ENCODE results near the gene MAP3K21. TPM values are rescaled to one million over a fixed set of nuclear protein-coding genes. Genes with fewer than 3 reads are reported as not detected.

MAP3K21 gene
- 1 to 10 TPM; 1.0 to 2.4 (median 1.7) TPM for total RNA-seq
- 1.3 TPM for total RNA-seq (2013)
- 2.5 to 9.5 (median 5.0) reads per million in 29 experiments for total RNA-seq

DNA sequence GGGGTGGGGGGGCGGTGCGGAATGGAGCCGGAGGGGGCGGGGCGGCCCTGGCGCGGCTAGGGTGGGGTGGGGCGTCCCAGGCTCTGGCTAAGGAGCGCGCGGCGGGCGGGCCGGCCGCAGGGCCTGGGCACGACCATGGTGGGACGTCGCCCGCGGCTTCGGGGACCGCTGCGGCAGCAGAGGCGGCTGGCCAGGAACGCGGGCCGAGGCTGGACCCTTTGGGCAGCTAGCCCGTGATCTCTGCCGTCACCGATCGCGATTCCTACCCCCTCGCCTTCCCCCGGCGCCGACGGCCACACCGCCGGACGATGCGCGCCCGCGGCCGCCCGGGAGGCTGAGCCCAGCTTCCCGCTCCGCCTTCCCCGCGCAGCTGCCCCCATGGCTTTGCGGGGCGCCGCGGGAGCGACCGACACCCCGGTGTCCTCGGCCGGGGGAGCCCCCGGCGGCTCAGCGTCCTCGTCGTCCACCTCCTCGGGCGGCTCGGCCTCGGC is at the start of gene MAP3K21:
MAP3K21 (plus strand) TSS at position 74 of the 491 bp plus-strand sequence; CDS start at position 379, 305 bp downstream.
- Mint-ChIP-seq H3K27me3 (peaks cover 6 to 7% of the 10 kb centered on the region in 2 donors), H3K4me1 (peaks cover 14 to 18% (median 15%) of the 10 kb centered on the region in 3 donors), H3K36me3 (no peaks in the 10 kb centered on the region), H3K9me3 (no peaks in the 10 kb centered on the region), H3K27ac (peak within 1 kb of the TSS; percentile 73 to 84), H3K4me3 (peak within 1 kb of the TSS; percentile 78 to 82 (median 81))
- Histone ChIP-seq H3K4me3 (ENCODE audit: control insufficient read depth in 1 of 2, extremely low read depth in 1 of 2, low read length in 1 of 2) (peak within 1 kb of the TSS; percentile 44 to 68), H3K9me3 (no peaks in the 10 kb centered on the region), H3K27ac (ENCODE audit: low read length) (peak within 1 kb of the TSS; percentile 41), H3K27me3 (replicated peaks in 1 of 2; ENCODE audit: control insufficient read depth in 2 of 2, extremely low read depth in 1 of 2, insufficient read depth in 2 of 2, low read length in 1 of 2) (peaks cover 0 to 10% of the 10 kb centered on the region in 2 experiments), H3K4me1 (ENCODE audit: control insufficient read depth in 1 of 2, extremely low read depth in 1 of 2, insufficient read depth in 2 of 2, low read length in 2 of 2) (peaks cover 2 to 13% of the 10 kb centered on the region in 2 experiments), H3K36me3 (ENCODE audit: control insufficient read depth in 2 of 2, extremely low read depth in 1 of 2, insufficient read depth in 1 of 2, low read length in 1 of 2) (no peaks in the 10 kb centered on the region)
- ChIA-PET POLR2A (no interaction called here), CTCF (no interaction called here)
- ATAC-seq (replicated peaks in 1 of 4), result peak; percentile 4 to 60 (median 52)
- peak in 2 of 35 experiments; percentile 0 to 1 for DNase-seq
- under 1% methylated on average over 63 of the region's 68 CpGs for WGBS (ENCODE audit: insufficient coverage)

DNA sequence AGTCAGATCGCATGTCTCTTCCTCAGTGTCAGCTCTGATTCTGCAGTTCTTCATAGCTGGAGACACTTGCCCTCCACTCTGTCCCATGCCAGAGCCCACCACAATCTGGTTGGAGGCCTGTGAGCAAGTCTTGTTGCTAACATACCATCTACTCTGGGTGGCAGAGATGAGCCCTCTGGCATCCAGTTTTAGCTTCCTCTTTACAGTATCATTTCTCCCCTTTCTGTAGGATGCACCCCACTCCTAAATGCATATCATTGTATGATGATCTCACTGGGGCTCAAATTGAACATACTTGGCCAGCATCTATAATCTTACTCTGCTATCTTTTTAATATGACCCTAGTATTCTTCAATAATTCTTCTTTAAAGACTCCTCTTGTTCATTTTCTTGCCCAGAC is 48.9 kb upstream of the MAP3K21 start:
- peaks cover 23% of the 10 kb centered on the region for H3K36me3 Mint-ChIP-seq
- H3K4me3 Mint-ChIP-seq, result no peak overlapping the region
- ATAC-seq (replicated peaks in 1 of 4), result no peak
- Histone ChIP-seq H3K36me3 (ENCODE audit: control insufficient read depth in 2 of 2, extremely low read depth in 1 of 2, insufficient read depth in 1 of 2, low read length in 1 of 2) (peaks cover 0 to 9% of the 10 kb centered on the region in 2 donors), H3K4me3 (ENCODE audit: control insufficient read depth in 1 of 2, extremely low read depth in 1 of 2, low read length in 1 of 2) (no peak overlapping the region), H3K9me3 (no peaks in the 10 kb centered on the region), H3K27me3 (replicated peaks in 1 of 2; ENCODE audit: control insufficient read depth in 2 of 2, extremely low read depth in 1 of 2, insufficient read depth in 2 of 2, low read length in 1 of 2) (no peaks in the 10 kb centered on the region), H3K27ac (ENCODE audit: low read length) (no peak overlapping the region), H3K4me1 (ENCODE audit: control insufficient read depth in 1 of 2, extremely low read depth in 1 of 2, insufficient read depth in 2 of 2, low read length in 2 of 2) (peaks cover 15 to 20% of the 10 kb centered on the region in 2 experiments)
- H3K9me3 Mint-ChIP-seq, result no peaks in the 10 kb centered on the region
- whole genome bisulfite sequencing (ENCODE audit: insufficient coverage), result 86% methylated on average over 1 of the region's 1 CpG
- H3K27me3 Mint-ChIP-seq, result no peaks in the 10 kb centered on the region
- ChIA-PET POLR2A (interaction anchor here in 1 of 2 donors (0.6 kb wide), 1 partner anchor 104 kb away, joined by 3 read pairs; no protein-coding TSS in a partner anchor), CTCF (no interaction called here)
- no peak for DNase-seq
- peak overlapping the region in 1 of 2 donors; percentile 25 for H3K27ac Mint-ChIP-seq
- H3K4me1 Mint-ChIP-seq, result peaks cover 39 to 44% (median 39%) of the 10 kb centered on the region in 3 donors

DNA sequence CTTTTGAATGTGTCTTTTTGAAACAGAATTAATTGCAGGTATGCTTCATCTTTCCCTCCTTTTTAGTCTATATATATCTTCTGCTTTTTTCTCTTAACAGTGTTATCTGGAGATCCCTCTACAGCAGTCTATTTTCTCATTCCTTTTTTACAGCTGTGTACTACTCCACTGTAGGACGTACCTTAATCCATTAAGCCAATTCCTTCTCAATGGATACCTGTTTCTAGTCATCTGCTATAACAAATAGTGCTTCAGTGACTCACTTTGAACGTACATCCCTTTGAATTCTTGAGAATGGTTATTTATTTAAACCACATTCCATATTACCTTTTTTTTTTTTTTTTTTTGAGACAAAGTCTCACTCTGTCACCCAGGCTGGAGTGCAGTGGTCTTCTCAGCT is 47.6 kb upstream of the MAP3K21 start:
- no peak overlapping the region for H3K27ac Mint-ChIP-seq
- Histone ChIP-seq H3K27me3 (replicated peaks in 1 of 2; ENCODE audit: control insufficient read depth in 2 of 2, extremely low read depth in 1 of 2, insufficient read depth in 2 of 2, low read length in 1 of 2) (no peaks in the 10 kb centered on the region), H3K4me3 (ENCODE audit: control insufficient read depth in 1 of 2, extremely low read depth in 1 of 2, low read length in 1 of 2) (no peak overlapping the region), H3K9me3 (no peaks in the 10 kb centered on the region), H3K27ac (ENCODE audit: low read length) (no peak overlapping the region), H3K4me1 (ENCODE audit: control insufficient read depth in 1 of 2, extremely low read depth in 1 of 2, insufficient read depth in 2 of 2, low read length in 2 of 2) (peaks cover 15 to 20% of the 10 kb centered on the region in 2 experiments), H3K36me3 (ENCODE audit: control insufficient read depth in 2 of 2, extremely low read depth in 1 of 2, insufficient read depth in 1 of 2, low read length in 1 of 2) (peaks cover 0 to 7% of the 10 kb centered on the region in 2 donors)
- no peaks in the 10 kb centered on the region for H3K9me3 Mint-ChIP-seq
- peaks cover 29 to 44% (median 41%) of the 10 kb centered on the region in 3 donors for H3K4me1 Mint-ChIP-seq
- no peaks in the 10 kb centered on the region for H3K27me3 Mint-ChIP-seq
- no peak for ATAC-seq (replicated peaks in 1 of 4)
- WGBS (ENCODE audit: insufficient coverage), result no CpG with 5 or more reads among the region's 2 CpGs
- peaks cover 15% of the 10 kb centered on the region for H3K36me3 Mint-ChIP-seq
- H3K4me3 Mint-ChIP-seq, result no peak overlapping the region
- no peak for DNase-seq
- ChIA-PET CTCF (interaction anchor here (0.6 to 0.7 kb wide), 2 partner anchors 10 to 33 kb away, joined by 3 to 4 read pairs; no protein-coding TSS in a partner anchor), POLR2A (no interaction called here)

DNA sequence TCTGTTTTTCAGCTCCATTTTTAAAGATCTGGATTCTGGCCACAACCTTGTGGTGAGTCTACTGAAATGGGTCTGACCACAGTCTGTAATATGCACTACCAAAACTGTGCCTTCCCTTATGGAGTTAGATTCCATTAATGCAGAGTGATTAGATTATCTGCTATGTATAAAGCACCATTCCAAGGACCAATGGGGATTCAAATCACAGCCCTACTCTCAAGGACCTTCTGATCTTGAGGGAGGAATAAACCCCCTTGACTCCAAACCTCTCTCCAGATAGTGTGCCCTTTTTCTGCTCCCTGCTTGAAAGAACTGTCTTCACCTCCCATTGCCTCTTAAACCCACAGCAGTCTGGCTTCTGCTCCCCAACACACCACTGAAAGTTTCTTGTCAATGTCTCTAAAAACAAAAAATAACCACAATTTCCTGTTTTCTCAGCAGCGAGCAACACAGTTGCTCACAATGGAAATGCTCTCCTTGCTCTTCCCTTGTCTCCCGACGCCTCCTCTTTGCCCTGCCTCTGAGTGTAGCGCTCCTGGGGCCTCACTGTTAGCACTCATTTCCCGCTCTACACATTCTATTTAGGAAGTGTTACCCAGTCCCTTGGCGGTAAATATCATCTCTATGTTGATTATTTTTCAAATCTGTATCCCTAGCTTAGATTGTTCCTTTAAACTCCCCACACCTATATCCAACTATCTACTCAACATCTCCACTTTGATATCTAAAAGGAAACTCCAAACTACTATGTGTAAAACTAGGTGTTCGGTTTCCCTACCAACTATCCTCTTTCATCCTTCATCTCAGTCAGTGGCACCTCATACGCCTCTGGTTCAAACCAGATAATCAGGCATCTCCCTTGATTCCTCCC is 45.6 kb upstream of the MAP3K21 start:
- CTCF ChIA-PET, result no interaction called here
- Mint-ChIP-seq H3K9me3 (no peaks in the 10 kb centered on the region), H3K4me3 (peak overlapping the region; percentile 61 to 66 (median 63)), H3K27ac (peak overlapping the region; percentile 87 to 89), H3K4me1 (peaks cover 28 to 44% (median 40%) of the 10 kb centered on the region in 3 donors), H3K27me3 (no peaks in the 10 kb centered on the region), H3K36me3 (peaks cover 13% of the 10 kb centered on the region)
- H3K9me3 ChIP-seq, result no peaks in the 10 kb centered on the region
- POLR2A ChIA-PET, result no interaction called here
- no peaks in the 10 kb centered on the region for H3K27me3 ChIP-seq (replicated peaks in 1 of 2; ENCODE audit: control insufficient read depth in 2 of 2, extremely low read depth in 1 of 2, insufficient read depth in 2 of 2, low read length in 1 of 2)
- H3K27ac ChIP-seq (ENCODE audit: low read length), result peak overlapping the region; percentile 45
- ATAC-seq (replicated peaks in 1 of 4) (peak; percentile 75 to 84 (median 82)), DNase-seq (peak in 24 of 35 experiments; percentile 1 to 51 (median 10))
- WGBS (ENCODE audit: insufficient coverage), result 19% methylated on average over 6 of the region's 8 CpGs
- H3K4me3 ChIP-seq (ENCODE audit: control insufficient read depth in 1 of 2, extremely low read depth in 1 of 2, low read length in 1 of 2), result no peak overlapping the region
- peaks cover 0 to under 1% of the 10 kb centered on the region in 2 donors for H3K36me3 ChIP-seq (ENCODE audit: control insufficient read depth in 2 of 2, extremely low read depth in 1 of 2, insufficient read depth in 1 of 2, low read length in 1 of 2)
- H3K4me1 ChIP-seq (ENCODE audit: control insufficient read depth in 1 of 2, extremely low read depth in 1 of 2, insufficient read depth in 2 of 2, low read length in 2 of 2), result peaks cover 15 to 20% of the 10 kb centered on the region in 2 experiments

DNA sequence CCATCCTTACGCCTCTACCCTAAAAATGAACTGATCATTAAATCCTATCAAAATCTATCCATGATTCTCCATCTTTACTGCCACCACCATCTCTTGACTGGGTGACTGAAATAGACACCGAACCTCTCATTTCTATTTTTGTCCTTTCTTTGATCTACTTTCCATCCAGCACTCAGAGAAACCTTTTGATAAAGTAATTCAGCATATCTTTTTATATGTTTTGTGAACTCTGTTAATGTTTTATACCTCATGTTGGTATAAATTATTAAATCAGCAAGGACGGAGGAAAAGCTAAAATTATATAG is 45.0 kb upstream of the MAP3K21 start:
- Histone ChIP-seq H3K27ac (ENCODE audit: low read length) (peak overlapping the region; percentile 45), H3K27me3 (replicated peaks in 1 of 2; ENCODE audit: control insufficient read depth in 2 of 2, extremely low read depth in 1 of 2, insufficient read depth in 2 of 2, low read length in 1 of 2) (no peaks in the 10 kb centered on the region), H3K36me3 (ENCODE audit: control insufficient read depth in 2 of 2, extremely low read depth in 1 of 2, insufficient read depth in 1 of 2, low read length in 1 of 2) (no peaks in the 10 kb centered on the region), H3K4me3 (ENCODE audit: control insufficient read depth in 1 of 2, extremely low read depth in 1 of 2, low read length in 1 of 2) (no peak overlapping the region), H3K9me3 (no peaks in the 10 kb centered on the region), H3K4me1 (ENCODE audit: control insufficient read depth in 1 of 2, extremely low read depth in 1 of 2, insufficient read depth in 2 of 2, low read length in 2 of 2) (peaks cover 15 to 20% of the 10 kb centered on the region in 2 experiments)
- WGBS (ENCODE audit: insufficient coverage), result no CpG with 5 or more reads among the region's 3 CpGs
- Mint-ChIP-seq H3K4me3 (peak overlapping the region; percentile 61 to 66 (median 63)), H3K27me3 (no peaks in the 10 kb centered on the region), H3K36me3 (peaks cover 11% of the 10 kb centered on the region), H3K9me3 (no peaks in the 10 kb centered on the region), H3K27ac (peak overlapping the region; percentile 87 to 89), H3K4me1 (peaks cover 28 to 40% (median 40%) of the 10 kb centered on the region in 3 donors)
- ATAC-seq (replicated peaks in 1 of 4) (no peak), DNase-seq (no peak)
- POLR2A ChIA-PET, result no interaction called here
- CTCF ChIA-PET, result no interaction called here

DNA sequence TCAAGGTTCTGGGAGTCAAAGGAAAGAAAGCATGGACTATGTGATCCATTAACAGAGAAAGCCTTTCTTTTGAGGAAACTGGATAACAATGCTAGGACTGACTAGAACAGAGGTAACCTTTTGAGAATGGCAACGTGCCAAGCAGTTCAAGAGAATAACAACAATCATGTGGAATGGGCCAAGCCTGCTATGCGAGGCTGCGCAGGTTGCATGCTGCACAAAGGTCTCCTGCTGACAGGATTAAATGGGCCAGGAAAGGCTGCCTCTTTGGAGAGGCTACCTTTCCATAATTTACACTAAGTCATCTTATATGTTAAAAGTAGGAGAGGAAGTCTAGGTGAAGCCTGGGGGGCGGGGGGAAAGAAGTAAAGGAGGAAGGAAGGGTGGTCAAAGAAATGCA is 37.8 kb upstream of the MAP3K21 start:
- H3K27me3 Mint-ChIP-seq, result no peaks in the 10 kb centered on the region
- Histone ChIP-seq H3K27ac (ENCODE audit: low read length) (no peak overlapping the region), H3K27me3 (replicated peaks in 1 of 2; ENCODE audit: control insufficient read depth in 2 of 2, extremely low read depth in 1 of 2, insufficient read depth in 2 of 2, low read length in 1 of 2) (no peaks in the 10 kb centered on the region), H3K9me3 (no peaks in the 10 kb centered on the region), H3K36me3 (ENCODE audit: control insufficient read depth in 2 of 2, extremely low read depth in 1 of 2, insufficient read depth in 1 of 2, low read length in 1 of 2) (no peaks in the 10 kb centered on the region), H3K4me1 (ENCODE audit: control insufficient read depth in 1 of 2, extremely low read depth in 1 of 2, insufficient read depth in 2 of 2, low read length in 2 of 2) (peaks cover 0 to 1% of the 10 kb centered on the region in 2 experiments), H3K4me3 (ENCODE audit: control insufficient read depth in 1 of 2, extremely low read depth in 1 of 2, low read length in 1 of 2) (no peak overlapping the region)
- H3K9me3 Mint-ChIP-seq, result no peaks in the 10 kb centered on the region
- no peak for ATAC-seq (replicated peaks in 1 of 4)
- WGBS (ENCODE audit: insufficient coverage), result 100% methylated on average over 1 of the region's 4 CpGs
- H3K27ac Mint-ChIP-seq, result no peak overlapping the region
- H3K4me1 Mint-ChIP-seq, result peaks cover 22 to 31% (median 28%) of the 10 kb centered on the region in 3 donors
- CTCF ChIA-PET, result interaction anchor here in 1 of 2 donors (0.6 kb wide), 1 partner anchor 9 kb away, joined by 3 read pairs; no protein-coding TSS in a partner anchor
- H3K4me3 Mint-ChIP-seq, result no peak overlapping the region
- peaks cover 30% of the 10 kb centered on the region for H3K36me3 Mint-ChIP-seq
- no peak for DNase-seq
- POLR2A ChIA-PET, result interaction anchor here in 1 of 2 donors (0.6 kb wide), 1 partner anchor 329 kb away, joined by 7 read pairs; no protein-coding TSS in a partner anchor
